Activated CD8-positive, alpha-beta memory T cell treated with anti-CD3 and anti-CD28 coated beads for 36 hours (primary cell): ENCODE measurements around the gene FRG1. TPM values are rescaled to one million over a fixed set of nuclear protein-coding genes. Genes with fewer than 3 reads are reported as not detected.
"Not testable (repeated sequence)": the region's sequence is repeated elsewhere in the genome, so short reads cannot be mapped to it uniquely, and the experiment has no call there.

Source experiments
- CTCF ChIA-PET: fragments of 350-600 bp; sonication (Branson Sonifier 250); formaldehyde crosslinking; loops from one replicate; lab custom pipeline; 2021; ENCODE audit warnings: antibody characterized with exemption; lab: Charles Lee
- POLR2A ChIA-PET: fragments of 350-600 bp; sonication (Branson Sonifier 250); formaldehyde crosslinking; loops from one replicate; lab custom pipeline; 2021; ENCODE audit warnings: antibody characterized with exemption; lab: Charles Lee
- total RNA-seq, 2 experiments: library from RNA; stranded (reverse); gene quantifications; one replicate each; pipeline ENCODE4 v1.2.3, GENCODE V29; 2021

The FRG1 gene
- total RNA-seq = 10 to 100 TPM; 52.7 to 54.4 TPM

DNA sequence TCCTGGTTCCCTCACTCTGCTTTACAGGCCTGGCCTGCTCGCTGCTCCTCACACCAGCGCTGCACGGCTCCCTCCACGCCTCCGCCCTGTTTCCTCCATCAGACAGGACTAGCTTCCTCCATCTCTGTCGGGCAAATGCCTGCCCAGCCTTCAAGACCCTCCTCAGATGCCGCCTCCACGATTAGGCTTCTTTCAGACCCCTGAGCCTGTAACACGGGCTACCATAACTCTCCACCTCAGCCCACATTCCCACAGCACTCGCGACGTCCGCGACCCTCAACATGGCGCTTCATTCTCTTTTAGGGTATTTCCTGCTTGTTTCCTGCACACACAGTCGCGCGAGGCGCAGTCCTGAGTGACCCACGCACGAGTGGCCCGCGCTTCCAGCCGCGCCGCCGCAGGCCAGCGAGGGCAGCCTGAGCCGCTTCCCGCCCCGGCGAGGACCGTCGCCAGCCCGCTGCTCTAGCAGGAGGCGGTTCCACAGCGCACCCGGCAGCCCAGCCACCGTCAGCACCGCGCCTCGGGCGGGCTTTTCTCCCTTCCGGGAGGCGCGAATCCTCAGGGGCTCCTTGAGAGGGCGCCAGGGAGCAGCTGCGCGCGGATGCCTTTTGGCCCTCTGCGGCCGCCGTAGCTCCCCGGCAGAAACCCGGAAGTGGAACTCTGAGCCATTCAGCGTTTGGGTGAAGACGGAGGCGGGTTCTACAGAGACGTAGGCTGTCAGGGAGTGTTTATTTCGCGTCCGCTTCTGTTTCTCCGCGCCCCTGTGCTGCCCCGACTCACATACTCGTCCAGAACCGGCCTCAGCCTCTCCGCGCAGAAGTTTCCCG, at the start of gene FRG1:
Gene FRG1 (plus strand): TSS at position 695 of the 827 bp plus-strand sequence. CDS start 138 bp downstream, outside the sequence.
- ChIA-PET CTCF (interaction anchor here (0.6 to 1.2 kb wide), 3 partner anchors 9 to 75 kb away, joined by 3 to 5 read pairs (median 4); no protein-coding TSS in a partner anchor), POLR2A (no interaction called here)

GRCh38 chr4:189897667-189898066, 43.0 kb upstream of the FRG1 start:
- ChIA-PET POLR2A (no interaction called here), CTCF (no interaction called here)

DNA sequence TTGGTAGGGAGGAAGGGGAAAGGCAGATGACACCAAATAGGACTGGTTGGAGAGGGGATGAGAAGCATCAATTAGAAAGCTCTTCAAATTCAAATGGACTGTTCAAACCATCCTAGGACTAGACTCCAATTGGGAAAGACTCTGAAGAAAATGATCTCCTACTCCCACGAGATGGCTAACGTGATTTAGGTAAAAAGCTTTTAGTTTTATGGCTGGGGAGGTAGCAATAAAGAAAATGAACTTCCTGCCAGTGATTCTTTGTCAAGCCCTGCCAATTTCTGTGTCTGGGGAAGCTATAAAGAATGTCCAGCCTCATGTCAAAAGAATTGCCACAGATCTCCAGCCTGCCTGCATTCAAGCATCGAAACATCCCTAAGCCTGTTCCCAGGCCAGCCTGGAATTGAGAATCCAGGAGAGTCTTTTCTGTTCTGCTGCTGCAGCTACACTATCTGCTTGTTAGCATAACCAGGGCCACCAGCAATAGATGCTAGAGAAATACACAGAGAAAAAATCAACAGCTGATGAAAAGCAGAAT, 41.1 kb upstream of the FRG1 start:
- POLR2A ChIA-PET = not testable (repeated sequence)
- CTCF ChIA-PET = interaction anchor here (0.6 kb wide), 1 partner anchor 39 kb away, joined by 4 read pairs; no protein-coding TSS in a partner anchor

DNA sequence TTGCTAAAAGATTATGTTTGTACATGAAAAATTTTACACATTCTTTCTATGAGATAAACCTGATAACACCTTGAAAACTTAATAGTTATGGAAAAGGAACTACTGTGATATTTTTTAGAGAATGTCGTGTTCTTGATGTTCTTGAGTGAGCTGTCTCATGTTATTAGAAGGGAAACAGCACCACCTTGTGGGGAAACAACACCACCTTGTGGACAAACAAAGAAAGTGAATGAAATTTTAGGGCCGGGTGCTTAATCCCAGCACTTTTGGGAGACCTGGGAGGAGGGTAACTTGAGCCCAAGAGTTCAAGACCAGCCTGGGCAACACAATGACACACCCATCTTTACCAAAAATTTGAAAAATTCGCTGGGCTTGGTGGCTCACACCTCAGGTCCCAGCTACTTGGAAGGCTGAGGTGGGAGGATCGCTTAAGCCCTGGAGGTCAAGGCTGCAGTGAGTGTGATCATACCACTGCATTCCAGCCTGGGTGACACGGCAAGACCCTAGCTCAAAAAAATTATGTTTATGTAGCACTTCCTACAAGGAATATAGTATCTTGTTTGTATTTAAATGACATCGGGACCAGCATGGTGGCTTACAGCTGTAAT, 36.1 kb upstream of the FRG1 start:
- POLR2A ChIA-PET, CTCF ChIA-PET: not testable (repeated sequence)

DNA sequence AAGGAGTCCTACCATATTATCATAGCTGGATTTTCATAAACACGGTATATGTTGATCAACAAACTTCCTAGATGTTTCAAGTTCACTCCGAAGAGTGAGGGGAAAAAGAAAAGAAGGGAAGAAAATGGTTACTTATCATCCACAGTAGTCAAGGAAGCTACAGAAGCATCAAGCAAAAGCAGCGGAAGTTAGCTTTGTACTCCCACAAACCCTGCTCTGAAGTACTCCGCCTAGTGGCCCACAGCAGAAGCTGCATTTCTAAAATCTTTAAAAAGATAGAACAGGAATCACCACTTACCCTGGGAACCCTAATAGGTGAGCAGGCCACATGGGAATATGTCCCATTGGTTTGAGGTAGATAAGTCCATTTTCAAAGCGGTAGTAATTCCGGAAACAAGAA, 28.5 kb upstream of the FRG1 start:
- CTCF ChIA-PET = no interaction called here
- POLR2A ChIA-PET = no interaction called here

GRCh38 chr4:189917161-189917891, 23.3 kb upstream of the FRG1 start:
- ChIA-PET POLR2A (no interaction called here), CTCF (no interaction called here)

DNA sequence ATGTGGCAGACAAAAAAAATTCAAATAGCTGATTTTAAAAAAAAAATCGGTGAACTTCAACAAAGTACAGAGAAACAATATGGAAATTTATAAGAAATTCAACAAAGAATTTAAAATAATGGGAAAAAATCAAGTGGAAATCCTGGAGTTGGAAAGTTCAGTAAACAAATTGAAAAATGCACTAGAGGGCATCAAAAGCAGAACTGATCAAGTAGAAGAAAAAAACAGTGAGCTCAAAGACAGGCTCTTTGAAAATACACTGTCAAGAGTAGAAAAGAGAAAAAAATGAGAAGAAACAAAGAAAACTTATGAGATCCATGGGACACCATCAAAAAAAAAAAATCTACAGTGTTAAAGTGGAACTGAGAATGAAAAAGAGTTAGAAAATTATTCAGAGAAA, 19.6 kb upstream of the FRG1 start:
- CTCF ChIA-PET = no interaction called here

GRCh38 chr4:189926742-189927141, 13.9 kb upstream of the FRG1 start:
- POLR2A ChIA-PET, CTCF ChIA-PET: not testable (repeated sequence)

More for the DNA sequence above, 19.6 kb upstream of the FRG1 start:
- POLR2A ChIA-PET = no interaction called here

DNA sequence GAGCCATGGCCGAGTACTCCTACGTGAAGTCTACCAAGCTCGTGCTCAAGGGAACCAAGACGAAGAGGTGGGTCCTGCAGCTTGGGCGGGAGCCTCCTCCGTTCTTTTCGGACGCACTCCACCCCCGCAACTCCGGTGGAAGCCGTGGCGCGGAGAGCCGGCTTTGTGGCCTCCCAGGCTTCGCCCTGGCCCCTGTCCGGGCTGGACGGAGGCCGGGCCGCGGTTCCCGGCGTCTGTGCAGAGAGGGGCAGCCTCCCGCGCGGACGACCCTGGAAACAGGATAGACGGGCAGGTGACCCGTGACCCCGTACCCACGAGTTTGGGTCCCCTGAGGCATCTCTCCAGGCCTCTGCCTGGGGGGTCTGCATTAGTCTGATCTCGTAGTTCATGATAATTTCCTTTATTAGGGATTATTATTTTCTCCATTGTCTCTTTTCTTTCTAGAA, 356 bp downstream of the FRG1 start:
- CTCF ChIA-PET = interaction anchor here (0.6 to 1.2 kb wide), 3 partner anchors 8 to 74 kb away, joined by 3 to 5 read pairs (median 4); no protein-coding TSS in a partner anchor
- POLR2A ChIA-PET = no interaction called here

GRCh38 chr4:189942412-189942811, 1.7 kb downstream of the FRG1 start:
- POLR2A ChIA-PET, CTCF ChIA-PET: not testable (repeated sequence)

GRCh38 chr4:189944077-189944476, 3.4 kb downstream of the FRG1 start:
- CTCF ChIA-PET = not testable (repeated sequence)

DNA sequence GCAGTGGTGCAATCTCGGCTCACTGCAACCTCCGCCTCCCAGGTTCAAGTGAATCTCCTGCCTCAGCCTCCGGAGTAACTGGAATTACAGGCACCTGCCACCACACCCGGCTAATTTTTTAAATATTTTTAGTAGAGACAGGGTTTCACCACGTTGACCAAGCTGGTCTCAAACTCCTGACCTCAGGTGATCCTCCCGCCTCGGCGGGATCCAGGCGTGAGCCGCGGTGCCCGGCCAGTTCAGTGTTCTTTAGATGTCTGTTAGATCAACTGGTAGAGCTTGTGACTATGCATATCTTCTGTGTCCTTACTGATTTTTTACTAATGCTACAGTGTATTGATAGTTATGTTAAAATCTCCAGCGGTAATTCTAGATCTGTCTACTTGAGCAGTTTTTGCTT, 6.2 kb downstream of the FRG1 start:
- CTCF ChIA-PET, POLR2A ChIA-PET: not testable (repeated sequence)

More at GRCh38 chr4:189944077-189944476, 3.4 kb downstream of the FRG1 start:
- POLR2A ChIA-PET = not testable (repeated sequence)

DNA sequence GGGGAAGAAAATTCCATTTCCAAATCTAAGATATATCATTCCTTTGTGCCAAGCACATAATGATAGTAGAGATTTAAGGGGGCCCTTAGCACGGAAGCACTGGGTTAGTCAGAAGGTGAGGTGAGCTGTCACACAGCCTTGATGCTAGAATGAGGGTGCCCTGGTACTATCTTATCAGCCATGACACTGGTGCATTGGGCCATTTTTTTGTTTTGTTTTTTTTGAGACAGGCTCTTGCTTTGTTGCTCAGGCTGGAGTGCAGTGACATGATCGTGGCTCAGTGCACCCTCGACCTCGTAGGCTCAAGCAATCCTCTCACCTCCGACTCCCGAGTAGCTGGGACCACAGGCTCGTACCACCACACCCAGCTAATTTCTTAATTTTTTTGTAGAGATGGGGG, 7.8 kb downstream of the FRG1 start:
- CTCF ChIA-PET, POLR2A ChIA-PET: not testable (repeated sequence)

- POLR2A ChIA-PET, CTCF ChIA-PET: not testable (repeated sequence)
Measured at GRCh38 chr4:189969291-189969690, 28.6 kb downstream of the FRG1 start.

- CTCF ChIA-PET = interaction anchor here (1.1 kb wide), 1 partner anchor 21 kb away, joined by 3 read pairs; no protein-coding TSS in a partner anchor
- POLR2A ChIA-PET = no interaction called here
Measured at GRCh38 chr4:189973646-189974045, 33.0 kb downstream of the FRG1 start.

GRCh38 chr4:189974056-189974455, 33.4 kb downstream of the FRG1 start:
- CTCF ChIA-PET = interaction anchor here (1.1 kb wide), 1 partner anchor 21 kb away, joined by 3 read pairs; no protein-coding TSS in a partner anchor
- POLR2A ChIA-PET = no interaction called here

- CTCF ChIA-PET = no interaction called here
- POLR2A ChIA-PET = no interaction called here
Measured at GRCh38 chr4:189979196-189980047, 38.8 kb downstream of the FRG1 start.

- POLR2A ChIA-PET, CTCF ChIA-PET: not testable (repeated sequence)
Measured at GRCh38 chr4:189980292-189980691, 39.6 kb downstream of the FRG1 start.

GRCh38 chr4:189981970-189982369, 41.3 kb downstream of the FRG1 start:
- CTCF ChIA-PET = no interaction called here
- POLR2A ChIA-PET = no interaction called here
